OCI-LY3 (cell line): ENCODE measurements around the gene DNAH14.

Source experiments
- H2AFZ ChIP-seq: fragments of 200-600, 300-600 bp; shearing (Covaris generic); 2 replicates; pipeline ENCODE4 v1.6.0; 2014; ENCODE audit warnings: antibody characterized with exemption, low read depth, low read length
- H3K27ac ChIP-seq: fragments of 200-600, 300-600 bp; sonication (generic); 2 replicates; pipeline ENCODE4 v1.5.1; 2014; ENCODE audit warnings: mild to moderate bottlenecking, low read length, moderate library complexity, mixed read lengths
- H3K27me3 ChIP-seq: fragments of 200-600, 300-600 bp; sonication (generic); 2 replicates; pipeline ENCODE4 v1.6.1; 2014; ENCODE audit warnings: low read depth, low read length, mixed read lengths
- H3K36me3 ChIP-seq: fragments of 200-600, 300-600 bp; sonication (generic); replicated peaks from 2 replicates; pipeline ENCODE3; 2014; ENCODE audit warnings: low read depth, low read length, mixed read lengths
- H3K4me1 ChIP-seq: fragments of 300-600, 200-600 bp; sonication (generic); 2 replicates; pipeline ENCODE4 v1.6.1; 2014; ENCODE audit warnings: low read length, mixed read lengths
- H3K4me2 ChIP-seq: fragments of 200-600, 300-600 bp; sonication (generic); 2 replicates; pipeline ENCODE4 v1.6.1; 2014; ENCODE audit warnings: low read length, mixed read lengths
- H3K4me3 ChIP-seq: fragments of 300-600, 200-600 bp; sonication (generic); 2 replicates; pipeline ENCODE4 v1.5.1; 2014; ENCODE audit warnings: antibody characterized with exemption, mild to moderate bottlenecking, low read length, moderate library complexity
- H3K79me2 ChIP-seq: fragments of 300-600, 200-600 bp; shearing (Covaris generic); 2 replicates; pipeline ENCODE4 v1.6.1; 2014; ENCODE audit warnings: mild to moderate bottlenecking, low read length, mixed read lengths
- H3K9ac ChIP-seq: fragments of 300-600, 200-600 bp; shearing (Covaris generic); 2 replicates; pipeline ENCODE4 v1.6.0; 2014; ENCODE audit warnings: mild to moderate bottlenecking, low read length, moderate library complexity
- H3K9me3 ChIP-seq: fragments of 200-600, 300-600 bp; shearing (Covaris generic); 2 replicates; pipeline ENCODE4 v1.6.1; 2014; ENCODE audit warnings: low read length, mixed read lengths; ENCODE audit not compliant: insufficient read depth
- H4K20me1 ChIP-seq: fragments of 200-600, 300-600 bp; sonication (generic); 2 replicates; pipeline ENCODE4 v1.6.1; 2016; ENCODE audit warnings: low read length, mixed read lengths; ENCODE audit not compliant: insufficient read depth
- CTCF ChIP-seq: fragments of 200-600, 300-600 bp; sonication (generic); IDR thresholded peaks from 2 replicates; pipeline ENCODE4 v1.5.1; 2014; ENCODE audit warnings: antibody characterized with exemption, low read length, low read depth
- EZH2phosphoT487 ChIP-seq: fragments of 200-600 bp; shearing (Covaris generic); IDR thresholded peaks from 2 replicates; pipeline ENCODE4 v1.6.1; 2018; ENCODE audit warnings: antibody characterized with exemption, mixed run types, low read depth

DNAH14 gene

GRCh38 chr1:224931605-224932004 is 2.1 kb downstream of the DNAH14 start:
- Histone ChIP-seq H3K4me1 (peaks cover 3% of the 10 kb centered on the region), H2AFZ (no peak overlapping the region), H4K20me1 (no peaks in the 10 kb centered on the region), H3K4me3 (no peak overlapping the region), H3K27ac (no peak overlapping the region), H3K36me3 (peaks cover 35% of the 10 kb centered on the region), H3K9me3 (peaks cover 43% of the 10 kb centered on the region), H3K79me2 (peaks cover 46% of the 10 kb centered on the region), H3K9ac (no peak overlapping the region), H3K4me2 (no peak overlapping the region), H3K27me3 (no peaks in the 10 kb centered on the region)
- TF ChIP-seq CTCF (no peak), EZH2phosphoT487 (no peak)

- Histone ChIP-seq H3K4me3 (no peak overlapping the region), H3K36me3 (peaks cover 35% of the 10 kb centered on the region), H3K9ac (no peak overlapping the region), H3K4me1 (peaks cover 3% of the 10 kb centered on the region), H3K27me3 (no peaks in the 10 kb centered on the region), H3K4me2 (no peak overlapping the region), H4K20me1 (no peaks in the 10 kb centered on the region), H2AFZ (no peak overlapping the region), H3K27ac (no peak overlapping the region), H3K9me3 (peaks cover 43% of the 10 kb centered on the region), H3K79me2 (peaks cover 46% of the 10 kb centered on the region)
- no peak for TF ChIP-seq CTCF
- TF ChIP-seq EZH2phosphoT487, result no peak
Observed at GRCh38 chr1:224932607-224933249, 3.3 kb downstream of the DNAH14 start.

GRCh38 chr1:224933584-224933983 is 4.1 kb downstream of the DNAH14 start:
- H3K27ac ChIP-seq, result no peak overlapping the region
- no peak overlapping the region for H3K4me2 ChIP-seq
- peaks cover 35% of the 10 kb centered on the region for H3K36me3 ChIP-seq
- no peak overlapping the region for H2AFZ ChIP-seq
- H3K4me3 ChIP-seq, result no peak overlapping the region
- no peak for TF ChIP-seq CTCF
- no peak for TF ChIP-seq EZH2phosphoT487
- peaks cover 3% of the 10 kb centered on the region for H3K4me1 ChIP-seq
- H3K9me3 ChIP-seq, result peaks cover 47% of the 10 kb centered on the region
- peaks cover 46% of the 10 kb centered on the region for H3K79me2 ChIP-seq
- no peaks in the 10 kb centered on the region for H3K27me3 ChIP-seq
- no peak overlapping the region for H3K9ac ChIP-seq
- no peaks in the 10 kb centered on the region for H4K20me1 ChIP-seq

- Histone ChIP-seq H2AFZ (no peak overlapping the region), H3K4me1 (no peaks in the 10 kb centered on the region), H3K27me3 (no peaks in the 10 kb centered on the region), H3K9me3 (peaks cover 25% of the 10 kb centered on the region), H3K27ac (no peak overlapping the region), H4K20me1 (no peaks in the 10 kb centered on the region), H3K4me2 (no peak overlapping the region), H3K4me3 (no peak overlapping the region), H3K79me2 (peaks cover 12% of the 10 kb centered on the region), H3K9ac (no peak overlapping the region), H3K36me3 (peaks cover 17% of the 10 kb centered on the region)
- no peak for TF ChIP-seq CTCF
- TF ChIP-seq EZH2phosphoT487, result no peak
Observed at GRCh38 chr1:224938652-224939051, 9.2 kb downstream of the DNAH14 start.
